Spleen (tissue), 11 donors: Measurements from ENCODE around the gene LIPI. TPM values are rescaled to one million over a fixed set of nuclear protein-coding genes. Genes with fewer than 3 reads are reported as not detected.
"Not testable (repeated sequence)": the region's sequence is repeated elsewhere in the genome, so short reads cannot be mapped to it uniquely, and the experiment has no call there.

Experiments
- DNase-seq: peaks from one replicate; pipeline ENCODE4 v3.0.0-alpha.2; 2020
- H3K27ac ChIP-seq, 8 donors: fragments of 200-600 bp; sonication (generic) in 7 of 8; 1 replicate in 4 of 8; 2 replicates in 4 of 8; pipeline versions ENCODE4 v1.5.0 to v1.8.0; 2016 to 2021; ENCODE audit warnings: inconsistent platforms in 4 of 8, mild to moderate bottlenecking in 4 of 8, moderate library complexity in 1 of 8
- H3K27me3 ChIP-seq, 7 donors: fragments of 200-600 bp; sonication (generic) in 6 of 7; replicated peaks in 1 of 7; 1 replicate in 4 of 7; 2 replicates in 3 of 7; pipeline versions ENCODE4 v1.5.0 to v1.8.0; 2016 to 2021; ENCODE audit warnings: inconsistent platforms in 3 of 7, mild to moderate bottlenecking in 1 of 7
- H3K36me3 ChIP-seq, 6 donors: fragments of 200-600 bp; sonication (generic) in 5 of 6; 1 replicate in 4 of 6; 2 replicates in 2 of 6; pipeline versions ENCODE4 v1.5.0 to v1.8.0; 2016 to 2021; ENCODE audit warnings: inconsistent platforms in 2 of 6
- H3K4me1 ChIP-seq, 6 donors: fragments of 200-600 bp; sonication (generic) in 5 of 6; 1 replicate in 3 of 6; 2 replicates in 3 of 6; pipeline versions ENCODE4 v1.5.0 to v1.8.0; 2016 to 2021; ENCODE audit warnings: inconsistent platforms in 3 of 6
- H3K4me3 ChIP-seq, 8 donors: fragments of 200-600 bp; sonication (generic) in 7 of 8; 1 replicate in 4 of 8; 2 replicates in 4 of 8; pipeline versions ENCODE4 v1.5.0 to v1.8.0; 2016 to 2021; ENCODE audit warnings: inconsistent platforms in 4 of 8, mild to moderate bottlenecking in 4 of 8, moderate library complexity in 2 of 8
- H3K9me3 ChIP-seq, 8 donors: fragments of 200-600 bp; sonication (generic) in 7 of 8; 1 replicate in 4 of 8; 2 replicates in 4 of 8; pipeline versions ENCODE4 v1.5.0 to v1.8.0; 2016 to 2021; ENCODE audit warnings: inconsistent platforms in 4 of 8
- CTCF ChIP-seq, 11 experiments: fragments of 200-600 bp in 7 of 11; fragments of 450-650 bp in 4 of 11; sonication (generic) in 4 of 11; IDR thresholded peaks in 8 of 11; conservative IDR thresholded peaks in 3 of 11; 1 replicate in 7 of 11; 2 replicates in 4 of 11; pipeline versions ENCODE4 v1.4.0 to v1.8.0; 2016 to 2021; ENCODE audit warnings: antibody characterized with exemption in 11 of 11, inconsistent platforms in 4 of 11, mild to moderate bottlenecking in 1 of 11
- POLR2A ChIP-seq, 3 donors: fragments of 450-650 bp; IDR thresholded peaks; one replicate each; pipeline ENCODE4 v1.5.1; 2017; ENCODE audit warnings: antibody characterized with exemption in 3 of 3, mild to moderate bottlenecking in 1 of 3
- POLR2AphosphoS5 ChIP-seq, 3 donors: sonication (generic); formaldehyde crosslinking; IDR thresholded peaks; one replicate each; pipeline ENCODE4 v1.5.1; 2017; ENCODE audit warnings: antibody characterized with exemption in 3 of 3
- WGBS, 5 donors: extraction: QIAGEN DNeasy Blood & Tissue Kit in 3 of 5; methylation state at CpG; one replicate each; pipeline versions ENCODE4 v1.1.5 to v1.1.7; 2013 to 2018; 5-methylcytosine and 5-hydroxymethylcytosine counted together
- intact Hi-C: fragments of 100-400 bp; cut with DNase I; formaldehyde crosslinking; loops from one replicate; pipeline ENCODE4 v1.15.0; 2023; ENCODE audit warnings: low total_unique reads
- polyA plus RNA-seq, 3 donors: library from polyadenylated mRNA; stranded (reverse); fragments of 200-250 nt; gene quantifications; one replicate each; pipeline ENCODE4 v1.2.1, GENCODE V29; 2013
- total RNA-seq, 7 donors: library from RNA; depleted of rRNA in 3 of 7; stranded (reverse); fragments of >200 nt in 3 of 7; fragmentation: NEBNext Ultra II Directional in 4 of 7; extraction: Animal tissue kit (Norgen Biotek cat#: 25700) in 4 of 7; gene quantifications; one replicate each; pipeline versions ENCODE4 v1.1.0 to v1.2.1, GENCODE V29; 2016 to 2021
- donor health status: healthy with polysubstance abuse.
- donor health status: DM: no; HTN: no; CAD: no; lungs with moderate emphysema.
- donor health status: DM: no; HTN: no; CAD: no.
- donor health status: Bipolar disorder and iron deficiency.
- donor health status: healthy.
- donor health status: DM: no; HTN: no; CAD: no.
- donor health status: DM: yes; HTN: yes; CAD: no.

Gene LIPI
- total and polyA plus RNA-seq, 10 donors, result not detected

- Histone ChIP-seq H3K36me3 (peaks cover 0 to 38% (median 0%) of the 10 kb centered on the region in 6 donors), H3K27ac (no peak overlapping the region), H3K9me3 (peaks cover 0 to 2% (median under 1%) of the 10 kb centered on the region in 8 donors), H3K4me3 (no peak overlapping the region), H3K27me3 (no peaks in the 10 kb centered on the region), H3K4me1 (no peaks in the 10 kb centered on the region)
- intact Hi-C loops, result no loop called here
- WGBS, 5 donors, result 91 to 95% (median 94%) methylated on average over 1 of the region's 1 CpG
- DNase-seq, result no peak
- TF ChIP-seq CTCF (IDR thresholded peaks at IDR 0.05 in 8 of 11, conservative IDR thresholded peaks at IDR 0.05 in 3 of 11), result no peak
- TF ChIP-seq POLR2AphosphoS5 (IDR thresholded peaks at IDR 0.05), result no peak
- no peak for TF ChIP-seq POLR2A (IDR thresholded peaks at IDR 0.05)
Measured at GRCh38 chr21:14223365-14223764, 12.6 kb upstream of the LIPI start.

DNA sequence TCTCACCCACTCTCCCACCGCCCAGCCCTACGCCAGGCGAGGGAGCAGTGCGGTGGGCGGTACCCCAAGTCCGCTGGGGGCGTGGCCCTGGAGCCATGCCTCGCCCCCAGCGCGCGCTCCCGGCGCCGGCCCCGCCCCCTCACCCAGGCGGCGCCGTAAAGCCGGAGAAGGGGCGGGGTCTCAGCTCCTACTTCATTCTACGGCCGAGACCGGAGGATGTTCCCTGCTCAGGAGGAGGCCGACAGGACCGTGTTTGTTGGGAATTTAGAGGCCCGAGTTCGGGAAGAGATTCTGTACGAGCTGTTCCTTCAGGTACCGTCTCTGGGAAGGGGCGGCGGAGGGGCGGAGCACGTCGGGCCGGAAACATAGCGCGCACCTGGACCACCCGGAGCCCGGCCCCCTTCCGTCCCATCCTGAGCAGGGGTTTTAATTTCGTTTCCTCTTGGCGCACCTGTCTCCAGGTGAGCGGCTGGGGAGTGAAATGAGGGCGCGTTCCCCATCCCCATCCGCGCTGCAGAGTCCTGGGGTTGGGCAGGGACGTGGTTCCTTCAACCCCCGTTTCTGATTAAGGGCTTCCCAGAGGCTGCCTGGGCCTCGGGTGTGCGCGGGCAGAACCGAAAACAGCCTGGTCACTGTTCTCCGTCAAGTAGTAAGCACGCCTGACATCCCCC is 5.4 kb upstream of the LIPI start, which contains the start of gene RBM11:
Gene RBM11, plus strand, starts transcription at position 187 of the 671 bp plus-strand sequence. Its CDS starts 30 bp downstream, at position 217.
- no peaks in the 10 kb centered on the region for H3K9me3 ChIP-seq
- DNase-seq, result peak; percentile 92
- H3K4me1 ChIP-seq, result peaks cover 0 to 16% (median 7%) of the 10 kb centered on the region in 6 donors
- H3K4me3 ChIP-seq, result peak within 1 kb of the TSS; percentile 58 to 83 (median 70)
- WGBS, 5 donors, result 0 to 3% (median 1%) methylated on average over 43 to 55 of the region's 55 CpGs
- peak; percentile 46 to 70 (median 59) for TF ChIP-seq POLR2AphosphoS5 (IDR thresholded peaks at IDR 0.05)
- no peak for TF ChIP-seq POLR2A (IDR thresholded peaks at IDR 0.05)
- no peak for TF ChIP-seq CTCF (IDR thresholded peaks at IDR 0.05 in 8 of 11, conservative IDR thresholded peaks at IDR 0.05 in 3 of 11)
- peaks cover 0 to 29% (median 0%) of the 10 kb centered on the region in 7 donors for H3K27me3 ChIP-seq
- H3K27ac ChIP-seq, result peak within 1 kb of the TSS in 5 of 8 donors; percentile 13 to 74 (median 60)
- intact Hi-C loops, result no loop called here
- H3K36me3 ChIP-seq, result no peaks in the 10 kb centered on the region

DNA sequence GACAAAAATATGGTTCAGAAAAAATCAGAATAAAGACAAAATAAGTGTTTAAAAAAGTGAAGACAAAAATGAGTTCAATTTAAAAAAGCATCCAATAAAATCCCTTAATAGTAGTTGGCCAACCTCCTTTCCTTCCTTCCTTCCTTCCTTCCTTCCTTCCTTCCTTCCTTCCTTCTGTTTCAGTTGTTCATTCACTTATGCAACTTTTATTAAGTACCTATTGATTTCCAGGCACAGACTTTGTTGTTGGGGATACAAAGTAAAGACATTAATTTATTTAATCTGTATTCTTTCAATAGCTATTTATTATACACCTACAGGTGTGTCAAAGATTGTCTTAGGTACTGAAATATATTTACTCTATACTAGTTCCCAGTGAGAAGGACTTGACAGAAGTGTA is 2.4 kb upstream of the LIPI start:
- H3K9me3 ChIP-seq, result no peaks in the 10 kb centered on the region
- H3K4me3 ChIP-seq, result no peak overlapping the region
- H3K4me1 ChIP-seq, result peaks cover 0 to 16% (median 7%) of the 10 kb centered on the region in 6 donors
- H3K27me3 ChIP-seq, result peaks cover 0 to 34% (median 0%) of the 10 kb centered on the region in 7 donors
- H3K36me3 ChIP-seq, result no peaks in the 10 kb centered on the region
- DNase-seq, result no peak
- no peak for TF ChIP-seq CTCF (IDR thresholded peaks at IDR 0.05 in 8 of 11, conservative IDR thresholded peaks at IDR 0.05 in 3 of 11)
- TF ChIP-seq POLR2A (IDR thresholded peaks at IDR 0.05), result no peak
- no peak for TF ChIP-seq POLR2AphosphoS5 (IDR thresholded peaks at IDR 0.05)
- intact Hi-C loops, result no loop called here
- H3K27ac ChIP-seq, result no peak overlapping the region

DNA sequence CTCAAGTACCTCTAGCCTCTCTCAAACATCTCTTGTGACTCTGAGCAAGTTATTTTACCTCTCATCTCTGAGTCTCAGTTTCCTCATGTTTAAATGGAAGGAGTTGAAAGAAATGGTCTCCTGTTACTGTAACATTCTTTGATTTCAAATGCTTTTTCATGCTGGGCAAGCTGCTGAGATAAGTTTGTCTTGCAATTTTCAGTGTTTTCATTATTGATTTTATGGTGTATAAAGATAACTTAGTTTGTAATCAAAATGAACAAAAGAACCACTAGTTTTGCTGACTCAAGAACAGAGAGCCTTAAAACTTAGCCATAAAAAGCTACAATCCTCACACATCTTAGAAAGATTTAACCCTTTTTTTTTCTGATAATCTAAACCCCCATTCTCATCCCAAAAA is 4.5 kb downstream of the LIPI start:
- DNase-seq, result no peak
- H3K9me3 ChIP-seq, result peaks cover 0 to 3% (median 0%) of the 10 kb centered on the region in 8 donors
- no peaks in the 10 kb centered on the region for H3K36me3 ChIP-seq
- peaks cover 0 to 5% (median 0%) of the 10 kb centered on the region in 7 donors for H3K27me3 ChIP-seq
- no peak overlapping the region for H3K27ac ChIP-seq
- no peak for TF ChIP-seq POLR2AphosphoS5 (IDR thresholded peaks at IDR 0.05)
- TF ChIP-seq CTCF (IDR thresholded peaks at IDR 0.05 in 8 of 11, conservative IDR thresholded peaks at IDR 0.05 in 3 of 11), result no peak
- no peak for TF ChIP-seq POLR2A (IDR thresholded peaks at IDR 0.05)
- H3K4me1 ChIP-seq, result no peaks in the 10 kb centered on the region
- intact Hi-C loops, result no loop called here
- H3K4me3 ChIP-seq, result no peak overlapping the region

- H3K27me3 ChIP-seq, H3K27ac ChIP-seq, H3K36me3 ChIP-seq, H3K4me3 ChIP-seq, H3K9me3 ChIP-seq, intact Hi-C loops, H3K4me1 ChIP-seq, DNase-seq: not testable (repeated sequence)
- WGBS, 5 donors, result 82 to 90% (median 88%) methylated on average over 16 of the region's 16 CpGs
Measured at GRCh38 chr21:14166463-14167223, 44.1 kb downstream of the LIPI start.
